GM12892 (cell line): ENCODE results near the gene TLR3.
"Not testable (repeated sequence)": the region's sequence is repeated elsewhere in the genome, so short reads cannot be mapped to it uniquely, and the experiment has no call there.

Source experiments
- DNase-seq: peaks from one replicate; pipeline ENCODE4 v3.0.0; 2011; ENCODE audit not compliant: insufficient read length
- FAIRE-seq: peaks from 2 replicates; lab custom pipeline; 2011; peaks lifted over from hg19 to GRCh38; lab: Jason Lieb, UNC
- POLR2A ChIP-seq: IDR thresholded peaks from 2 replicates; pipeline ENCODE4 v1.6.1; 2011; ENCODE audit warnings: low read depth, low read length, control low read depth
- POLR2AphosphoS5 ChIP-seq: IDR thresholded peaks from 2 replicates; pipeline ENCODE4 v1.6.1; 2011; ENCODE audit warnings: low read depth, low read length, control low read depth
- TAF1 ChIP-seq: IDR thresholded peaks from 2 replicates; pipeline ENCODE4 v1.6.1; 2011; ENCODE audit warnings: low read depth, mild to moderate bottlenecking, control low read depth, low read length, borderline replicate concordance

The TLR3 gene

GRCh38 chr4:186030399-186030775 is 38.6 kb upstream of the TLR3 start:
- TF ChIP-seq TAF1 (no peak), POLR2A (no peak), POLR2AphosphoS5 (no peak)
- FAIRE-seq: no peak
- no peak for DNase-seq

DNA sequence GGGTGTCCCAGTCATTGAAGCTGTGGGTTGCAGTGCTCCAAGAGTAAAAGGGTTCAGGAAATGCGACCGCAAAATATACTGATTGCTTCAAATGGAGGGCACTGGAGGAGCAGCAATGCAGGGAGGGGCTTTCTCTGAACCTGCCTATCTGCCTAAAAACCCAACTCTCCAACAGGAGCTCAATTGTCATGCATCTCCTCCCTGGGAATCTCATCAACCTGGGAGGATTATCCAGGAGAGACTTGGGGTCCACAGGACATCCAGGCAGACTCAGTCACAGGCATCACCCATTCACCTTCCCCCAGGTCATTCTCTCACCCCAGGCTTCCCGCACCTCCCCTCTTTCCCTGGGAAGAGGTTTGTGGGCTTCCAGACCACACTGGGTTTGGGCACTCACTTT is 38.2 kb upstream of the TLR3 start:
- no peak for TF ChIP-seq POLR2A
- TF ChIP-seq POLR2AphosphoS5: no peak
- no peak for TF ChIP-seq TAF1
- DNase-seq (no peak), FAIRE-seq (no peak)

GRCh38 chr4:186032259-186032658 is 36.7 kb upstream of the TLR3 start:
- no peak for FAIRE-seq
- DNase-seq: no peak
- no peak for TF ChIP-seq POLR2A
- no peak for TF ChIP-seq TAF1
- TF ChIP-seq POLR2AphosphoS5: no peak

- no peak for DNase-seq
- TF ChIP-seq POLR2A: no peak
- no peak for TF ChIP-seq TAF1
- TF ChIP-seq POLR2AphosphoS5: no peak
- no peak for FAIRE-seq
Measured at GRCh38 chr4:186033027-186033426, 35.9 kb upstream of the TLR3 start.

- not testable (repeated sequence) for FAIRE-seq, DNase-seq
Measured at GRCh38 chr4:186034613-186035012, 34.3 kb upstream of the TLR3 start.

DNA sequence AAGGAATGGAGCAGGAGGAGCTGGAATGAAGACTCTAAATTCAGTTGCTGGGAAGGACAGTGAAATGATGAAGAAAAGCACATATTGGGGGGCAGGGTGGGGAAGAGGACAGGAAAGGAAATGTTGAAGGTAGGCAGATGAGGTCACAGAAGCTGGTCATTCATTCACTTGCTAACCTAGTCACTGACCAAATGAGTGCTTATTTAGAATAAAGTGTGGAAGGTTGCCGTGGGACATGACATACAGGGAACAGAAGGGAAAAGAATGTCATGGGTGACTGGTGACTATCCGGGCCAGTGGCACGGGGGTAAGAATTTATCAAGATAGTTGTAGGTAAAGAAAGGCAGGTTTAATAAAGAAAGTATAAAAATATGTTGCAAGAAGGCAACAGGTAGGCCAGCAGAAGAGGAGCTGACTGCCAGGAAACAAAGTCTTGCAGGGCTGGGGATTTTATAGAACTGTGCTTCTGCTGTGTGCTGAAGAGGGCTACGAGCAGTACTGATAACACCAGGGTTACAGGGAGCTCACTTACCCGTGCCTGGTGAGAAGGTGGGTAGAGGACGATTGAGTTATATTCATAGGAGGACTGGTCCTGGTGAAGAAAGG is 31.9 kb upstream of the TLR3 start:
- TF ChIP-seq TAF1: no peak
- TF ChIP-seq POLR2A: no peak
- TF ChIP-seq POLR2AphosphoS5: no peak
- DNase-seq (no peak), FAIRE-seq (no peak)

- DNase-seq: peak; percentile 37
- no peak for TF ChIP-seq POLR2A
- TF ChIP-seq TAF1: no peak
- no peak for TF ChIP-seq POLR2AphosphoS5
- FAIRE-seq: peak; percentile 82
Measured at GRCh38 chr4:186037692-186038658, 31.0 kb upstream of the TLR3 start.

- TF ChIP-seq POLR2A (no peak), TAF1 (no peak), POLR2AphosphoS5 (no peak)
- no peak for DNase-seq
Measured at GRCh38 chr4:186039697-186040096, 29.3 kb upstream of the TLR3 start.

DNA sequence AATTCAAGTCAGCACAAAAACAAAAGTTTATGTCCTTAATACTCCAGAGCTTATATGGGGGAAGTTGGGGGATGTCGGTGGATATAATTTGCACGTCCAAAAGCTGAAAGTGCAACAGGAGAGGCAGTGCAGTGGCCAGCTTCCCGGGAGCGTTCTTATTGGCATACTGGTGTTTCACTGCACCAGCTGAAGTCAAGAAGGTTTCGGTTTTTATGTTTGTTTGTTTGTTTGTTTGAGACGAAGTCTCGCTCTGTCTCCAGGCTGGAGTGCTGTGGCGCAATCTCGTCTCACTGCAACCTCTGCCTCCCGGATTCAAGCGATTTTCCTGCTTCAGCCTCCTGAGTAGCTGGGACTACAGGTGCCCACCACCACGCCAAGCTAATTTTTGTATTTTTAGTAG is 28.6 kb upstream of the TLR3 start:
- DNase-seq (no peak), FAIRE-seq (no peak)
- TF ChIP-seq TAF1: no peak
- TF ChIP-seq POLR2AphosphoS5: no peak
- no peak for TF ChIP-seq POLR2A

More at GRCh38 chr4:186039697-186040096, 29.3 kb upstream of the TLR3 start:
- FAIRE-seq: no peak

GRCh38 chr4:186047501-186047900 is 21.5 kb upstream of the TLR3 start:
- FAIRE-seq, DNase-seq: not testable (repeated sequence)

- DNase-seq, FAIRE-seq: not testable (repeated sequence)
Measured at GRCh38 chr4:186050135-186050534, 18.8 kb upstream of the TLR3 start.

DNA sequence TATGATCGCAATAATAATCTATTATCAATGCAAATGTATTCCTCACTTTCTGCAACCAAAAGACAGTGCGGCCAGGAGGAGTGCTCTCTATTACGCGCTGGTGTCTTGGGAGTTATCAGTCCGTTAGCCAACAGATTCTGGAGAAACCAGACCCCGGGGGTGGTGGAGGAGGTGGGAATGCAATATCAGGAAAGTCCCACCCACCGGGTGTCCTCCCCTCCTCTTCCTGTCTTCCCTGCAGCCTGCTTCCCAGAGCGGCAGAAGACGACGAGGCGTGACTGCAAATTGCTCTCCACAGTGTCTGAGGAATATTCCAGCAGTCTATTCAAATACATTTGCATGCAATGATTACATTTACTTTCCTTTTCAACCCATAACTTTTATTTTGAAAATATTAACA is 17.9 kb upstream of the TLR3 start:
- TF ChIP-seq TAF1: no peak
- no peak for TF ChIP-seq POLR2AphosphoS5
- TF ChIP-seq POLR2A: no peak
- FAIRE-seq: no peak
- DNase-seq: no peak
